SJCRH30 (cell line): ENCODE measurements around the gene ATPAF2. TPM values are rescaled to one million over a fixed set of nuclear protein-coding genes. Genes with fewer than 3 reads are reported as not detected.

ENCODE experiments used
- DNase-seq, 2 experiments: peaks; one replicate each; pipeline ENCODE4 v3.0.0-alpha.2; 2015 to 2020
- H3K27ac ChIP-seq: fragments of 250-450 bp; sonication (Bioruptor Pico); 2 replicates; pipeline ENCODE4 v1.5.1; 2020; ENCODE audit warnings: mild to moderate bottlenecking, moderate library complexity
- H3K27me3 ChIP-seq: fragments of 250-450 bp; sonication (Bioruptor Pico); 2 replicates; pipeline ENCODE4 v1.5.1; 2020; ENCODE audit warnings: mild to moderate bottlenecking, moderate library complexity
- H3K36me3 ChIP-seq: fragments of 250-450 bp; sonication (Bioruptor Pico); 2 replicates; pipeline ENCODE4 v1.5.1; 2020; ENCODE audit warnings: mild to moderate bottlenecking, moderate library complexity
- H3K4me1 ChIP-seq: fragments of 250-450 bp; sonication (Bioruptor Pico); 2 replicates; pipeline ENCODE4 v1.5.1; 2020; ENCODE audit warnings: mild to moderate bottlenecking, moderate library complexity
- H3K4me3 ChIP-seq: fragments of 250-450 bp; sonication (Bioruptor Pico); 2 replicates; pipeline ENCODE4 v1.5.1; 2020; ENCODE audit warnings: mild to moderate bottlenecking, moderate library complexity
- H3K9me3 ChIP-seq: fragments of 250-450 bp; sonication (Bioruptor Pico); replicated peaks from 2 replicates; pipeline ENCODE4 v1.5.1; 2020; ENCODE audit warnings: mild to moderate bottlenecking, moderate library complexity
- total RNA-seq: library from RNA; depleted of rRNA; stranded (reverse); fragments of >200 nt; shearing (Covaris generic); gene quantifications from 2 replicates; pipeline ENCODE4 v1.2.3, GENCODE V29; 2014; rRNA removed

The ATPAF2 gene
- 53.6 and 58.3 TPM in 2 replicates for total RNA-seq

- Histone ChIP-seq H3K9me3 (no peaks in the 10 kb centered on the region), H3K4me1 (peaks cover 15% of the 10 kb centered on the region), H3K36me3 (no peaks in the 10 kb centered on the region; the same call in 1 of the 2 replicates), H3K27me3 (no peaks in the 10 kb centered on the region), H3K4me3 (peak within 1 kb of the TSS; percentile 74), H3K27ac (peak within 1 kb of the TSS; percentile 20; the same call in 1 of the 2 replicates)
- DNase-seq, result peak; percentile 100
These were observed at the start of gene ATPAF2, which contains the start of gene GID4 for GRCh38 chr17:18038861-18039534. TSS of gene ATPAF2 (minus strand) at chr17:18039168. CDS start at chr17:18039013, 155 bp downstream. TSS of gene GID4 (plus strand) at chr17:18039408. CDS start at chr17:18039465, 57 bp downstream.

- H3K36me3 ChIP-seq, result no peaks in the 10 kb centered on the region; the same call in 1 of the 2 replicates
- H3K4me1 ChIP-seq, result peaks cover 4% of the 10 kb centered on the region
- peak; percentile 99 to 100 for DNase-seq
- no peaks in the 10 kb centered on the region for H3K9me3 ChIP-seq
- peak within 1 kb of the TSS; percentile 76 for H3K4me3 ChIP-seq
- peak within 1 kb of the TSS; percentile 42 for H3K27ac ChIP-seq
- no peaks in the 10 kb centered on the region for H3K27me3 ChIP-seq
These were observed 48.9 kb upstream of the ATPAF2 start, which contains the start of gene DRG2 for GRCh38 chr17:18087610-18088491. TSS of gene DRG2 (plus strand) at chr17:18087948. CDS start at chr17:18088024, 76 bp downstream.

- DNase-seq, result no peak
- no peaks in the 10 kb centered on the region for H3K9me3 ChIP-seq
- H3K4me1 ChIP-seq, result peaks cover 4% of the 10 kb centered on the region
- H3K27me3 ChIP-seq, result peaks cover 14% of the 10 kb centered on the region
- no peak overlapping the region for H3K4me3 ChIP-seq
- H3K36me3 ChIP-seq, result no peaks in the 10 kb centered on the region
- H3K27ac ChIP-seq, result no peak overlapping the region
These were observed 45.3 kb upstream of the ATPAF2 start for GRCh38 chr17:18084256-18084655.

- no peak overlapping the region for H3K27ac ChIP-seq
- no peak for DNase-seq
- H3K27me3 ChIP-seq, result peaks cover 36% of the 10 kb centered on the region
- H3K4me3 ChIP-seq, result no peak overlapping the region
- H3K36me3 ChIP-seq, result no peaks in the 10 kb centered on the region
- H3K4me1 ChIP-seq, result peaks cover 4% of the 10 kb centered on the region; the same call in 1 of the 2 replicates
- H3K9me3 ChIP-seq, result no peaks in the 10 kb centered on the region
These were observed 40.6 kb upstream of the ATPAF2 start for GRCh38 chr17:18079543-18079942.

- no peak for DNase-seq
- Histone ChIP-seq H3K4me1 (peaks cover 10% of the 10 kb centered on the region), H3K4me3 (no peak overlapping the region), H3K36me3 (no peaks in the 10 kb centered on the region), H3K27ac (no peak overlapping the region), H3K27me3 (peaks cover 36% of the 10 kb centered on the region), H3K9me3 (no peaks in the 10 kb centered on the region)
These were observed 38.0 kb upstream of the ATPAF2 start for GRCh38 chr17:18076936-18077335.

GRCh38 chr17:18074566-18075272 lies 35.8 kb upstream of the ATPAF2 start:
- Histone ChIP-seq H3K4me1 (peaks cover 29% of the 10 kb centered on the region), H3K4me3 (no peak overlapping the region), H3K36me3 (no peaks in the 10 kb centered on the region), H3K27me3 (peaks cover 26% of the 10 kb centered on the region), H3K27ac (no peak overlapping the region), H3K9me3 (no peaks in the 10 kb centered on the region)
- no peak for DNase-seq

GRCh38 chr17:18071751-18072150 lies 32.8 kb upstream of the ATPAF2 start:
- peaks cover 4% of the 10 kb centered on the region for H3K27me3 ChIP-seq
- peaks cover 25% of the 10 kb centered on the region for H3K4me1 ChIP-seq
- no peaks in the 10 kb centered on the region for H3K36me3 ChIP-seq
- H3K4me3 ChIP-seq, result no peak overlapping the region; the same call in 1 of the 2 replicates
- peak overlapping the region; percentile 84 for H3K27ac ChIP-seq
- DNase-seq, result peak in 1 of 2 experiments; percentile 69
- H3K9me3 ChIP-seq, result no peaks in the 10 kb centered on the region

GRCh38 chr17:18070861-18071340 lies 31.9 kb upstream of the ATPAF2 start:
- peak; percentile 94 to 99 for DNase-seq
- H3K4me3 ChIP-seq, result peak overlapping the region; percentile 36
- H3K9me3 ChIP-seq, result no peaks in the 10 kb centered on the region
- no peaks in the 10 kb centered on the region; the same call in 1 of the 2 replicates for H3K27me3 ChIP-seq
- peaks cover 25% of the 10 kb centered on the region for H3K4me1 ChIP-seq
- H3K36me3 ChIP-seq, result peaks cover 4% of the 10 kb centered on the region; the same call in 1 of the 2 replicates
- peak overlapping the region; percentile 84 for H3K27ac ChIP-seq

GRCh38 chr17:18069101-18069500 lies 30.1 kb upstream of the ATPAF2 start:
- Histone ChIP-seq H3K9me3 (no peaks in the 10 kb centered on the region), H3K27me3 (no peaks in the 10 kb centered on the region), H3K27ac (no peak overlapping the region), H3K4me3 (no peak overlapping the region), H3K4me1 (peaks cover 25% of the 10 kb centered on the region), H3K36me3 (peaks cover 18% of the 10 kb centered on the region)
- DNase-seq, result no peak

GRCh38 chr17:18066866-18067265 lies 27.9 kb upstream of the ATPAF2 start:
- Histone ChIP-seq H3K27ac (no peak overlapping the region), H3K9me3 (no peaks in the 10 kb centered on the region), H3K4me3 (no peak overlapping the region), H3K4me1 (peaks cover 18% of the 10 kb centered on the region), H3K27me3 (no peaks in the 10 kb centered on the region), H3K36me3 (peaks cover 40% of the 10 kb centered on the region)
- peak in 1 of 2 experiments; percentile 52 for DNase-seq

- Histone ChIP-seq H3K27ac (no peak overlapping the region), H3K27me3 (no peaks in the 10 kb centered on the region), H3K4me3 (no peak overlapping the region), H3K4me1 (peaks cover 5% of the 10 kb centered on the region), H3K9me3 (no peaks in the 10 kb centered on the region), H3K36me3 (peaks cover 51% of the 10 kb centered on the region)
- no peak for DNase-seq
These were observed 26.6 kb upstream of the ATPAF2 start for GRCh38 chr17:18065546-18065945.

GRCh38 chr17:18064053-18064452 lies 25.1 kb upstream of the ATPAF2 start:
- H3K4me1 ChIP-seq, result no peaks in the 10 kb centered on the region
- H3K36me3 ChIP-seq, result peaks cover 57% of the 10 kb centered on the region
- no peak overlapping the region for H3K27ac ChIP-seq
- no peaks in the 10 kb centered on the region for H3K9me3 ChIP-seq
- DNase-seq, result no peak
- H3K4me3 ChIP-seq, result no peak overlapping the region
- no peaks in the 10 kb centered on the region for H3K27me3 ChIP-seq

GRCh38 chr17:18059283-18059682 lies 20.3 kb upstream of the ATPAF2 start:
- Histone ChIP-seq H3K9me3 (no peaks in the 10 kb centered on the region), H3K36me3 (peaks cover 86% of the 10 kb centered on the region), H3K4me1 (no peaks in the 10 kb centered on the region), H3K27ac (no peak overlapping the region), H3K4me3 (no peak overlapping the region), H3K27me3 (no peaks in the 10 kb centered on the region)
- DNase-seq, result no peak

- no peak for DNase-seq
- Histone ChIP-seq H3K4me1 (no peaks in the 10 kb centered on the region), H3K36me3 (peaks cover 70% of the 10 kb centered on the region), H3K9me3 (no peaks in the 10 kb centered on the region), H3K27ac (no peak overlapping the region), H3K27me3 (no peaks in the 10 kb centered on the region), H3K4me3 (no peak overlapping the region)
These were observed 17.2 kb upstream of the ATPAF2 start for GRCh38 chr17:18056214-18056613.
